Measurements from ENCODE around the gene CREB3L1. TPM values are rescaled to one million over a fixed set of nuclear protein-coding genes. Genes with fewer than 3 reads are reported as not detected.

The CREB3L1 gene
- total and polyA plus RNA-seq, 2 donors (not counting 3 experiments of a cell fraction or from before 2014, with no cell fraction given): 0.23 to 0.84 TPM

DNA sequence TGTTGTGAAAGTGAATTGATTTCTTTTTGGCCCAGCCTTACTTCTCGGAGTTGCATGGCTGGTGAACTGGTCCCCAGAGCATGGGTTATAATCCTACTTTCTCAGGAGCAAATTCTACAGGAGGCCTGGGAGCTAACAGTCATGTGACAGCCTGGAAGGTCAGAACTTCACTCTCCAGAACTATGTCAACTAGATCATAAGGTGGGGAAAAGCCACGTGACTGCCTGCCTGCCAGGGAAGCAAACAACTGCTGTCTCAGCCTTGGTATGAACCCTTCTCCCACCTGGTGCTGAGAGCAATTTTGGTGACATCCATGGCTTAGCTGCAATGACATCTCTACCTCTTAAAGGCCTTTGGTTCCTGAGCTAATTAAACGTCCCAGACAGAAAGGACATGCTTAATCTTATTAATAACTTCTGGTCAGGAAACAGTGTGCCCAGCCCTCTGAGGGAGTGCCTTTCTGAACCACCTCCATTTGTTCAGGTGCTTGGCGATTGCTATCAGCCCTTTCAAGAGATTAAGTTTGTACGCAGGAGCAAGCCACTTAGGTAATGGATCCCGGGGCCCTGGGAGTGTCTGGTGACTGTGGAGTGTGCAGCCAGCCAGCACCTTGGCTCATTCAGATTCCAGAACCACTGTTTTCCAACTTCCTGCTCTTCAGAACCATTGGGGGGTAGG lies 1.4 kb upstream of the CREB3L1 start:
- no TSS peak for BruUV-seq (replicated peaks)
- Histone ChIP-seq H3K4me3 (replicated peaks in 1 of 3; ENCODE audit: insufficient read depth in 1 of 3, low read depth in 1 of 3, low read length in 3 of 3) (no peak overlapping the region), H3K27me3 (ENCODE audit: control insufficient read depth in 2 of 2, insufficient read depth in 2 of 2, low read length in 2 of 2) (peaks cover 26 to 29% of the 10 kb centered on the region in 2 experiments), H2AFZ (ENCODE audit: low read depth, low read length) (no peak overlapping the region), H3K79me2 (ENCODE audit: control insufficient read depth, insufficient read depth, low read length) (no peaks in the 10 kb centered on the region), H3K36me3 (ENCODE audit: control insufficient read depth in 2 of 2, extremely low read depth in 1 of 2, insufficient read depth in 2 of 2, low read length in 2 of 2) (no peaks in the 10 kb centered on the region), H3K4me2 (ENCODE audit: insufficient read depth, low read length) (no peak overlapping the region), H3K9me1 (replicated peaks; ENCODE audit: control insufficient read depth, extremely low read depth, insufficient read depth, low read length) (no peaks in the 10 kb centered on the region), H3K9ac (replicated peaks; ENCODE audit: extremely low read depth, insufficient read depth, low read length) (no peak overlapping the region), H3K4me1 (ENCODE audit: control insufficient read depth, extremely low read depth, insufficient read depth, low read length) (peaks cover 16% of the 10 kb centered on the region), H3K27ac (ENCODE audit: insufficient read depth, low read depth, low read length) (no peak overlapping the region), H4K20me1 (replicated peaks; ENCODE audit: control insufficient read depth, extremely low read depth, insufficient read depth, low read length) (no peaks in the 10 kb centered on the region), H3K9me3 (replicated peaks; ENCODE audit: control insufficient read depth, insufficient read depth, low read length) (no peaks in the 10 kb centered on the region)
- dilution Hi-C loops (cut with MboI; ENCODE audit: extremely low pct_ligation_motif_present, low sequenced_read_pairs): no loop called here
- TF ChIP-seq CTCF (IDR thresholded peaks at IDR 0.05; ENCODE audit: extremely low read depth in 1 of 2, insufficient read depth in 1 of 2, low read depth in 1 of 2, low read length in 2 of 2): no peak
- TF ChIP-seq, protein P1, sequence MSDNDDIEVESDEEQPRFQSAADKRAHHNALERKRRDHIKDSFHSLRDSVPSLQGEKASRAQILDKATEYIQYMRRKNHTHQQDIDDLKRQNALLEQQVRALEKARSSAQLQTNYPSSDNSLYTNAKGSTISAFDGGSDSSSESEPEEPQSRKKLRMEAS (IDR thresholded peaks at IDR 0.05; ENCODE audit: insufficient read depth, insufficient read length): no peak
- TF ChIP-seq FOS (IDR thresholded peaks at IDR 0.05; ENCODE audit: borderline replicate concordance, insufficient read depth, low read length): no peak
- no peak for TF ChIP-seq MYC (IDR thresholded peaks at IDR 0.05; ENCODE audit: low read depth, low read length)
- TF ChIP-seq POLR2AphosphoS5 (IDR thresholded peaks at IDR 0.05; ENCODE audit: insufficient read depth, low read depth, low read length): no peak
- DNase-seq (ENCODE audit: low read depth, low spot score): no peak
- ChIA-PET CTCF (interaction anchor here (5.1 kb wide), 1 partner anchor 20 kb away, joined by 37 read pairs; no protein-coding TSS in a partner anchor), POLR2A (no interaction called here)
- intact Hi-C loops (cut with micrococcal nuclease): loop anchor here (2.0 kb wide), 1 partner anchor 21 kb away; no protein-coding TSS in a partner anchor
- FAIRE-seq: no peak

Data from endothelial cell of umbilical vein (primary cell).